ENCODE data around the gene WDR37. TPM values are rescaled to one million over a fixed set of nuclear protein-coding genes. Genes with fewer than 3 reads are reported as not detected.

The WDR37 gene
- total and polyA plus RNA-seq, 9 of the 15 experiments (the other 6 are each of a cell fraction or from before 2014, with no cell fraction given), result 2.3 to 11.6 (median 6.7) TPM

GRCh38 chr10:1109795-1110673, 53.8 kb downstream of the WDR37 start (continued):
- no peak for TF ChIP-seq CHD7 (IDR thresholded peaks at IDR 0.05; ENCODE audit: low read depth, low read length)
- peak; percentile 85; the same call in 1 of the 2 replicates for TF ChIP-seq JUND (IDR thresholded peaks at IDR 0.05; ENCODE audit: borderline replicate concordance, low read depth, low read length)
- TF ChIP-seq JUND (tag; IDR thresholded peaks at IDR 0.05; ENCODE audit: borderline replicate concordance, low read depth, low read length), result peak; percentile 68; the same call in 2 of the 3 replicates
- TF ChIP-seq ZNF707 (CRISPR knock-in tag; conservative IDR thresholded peaks at IDR 0.05), result no peak
- TF ChIP-seq ZC3H8 (IDR thresholded peaks at IDR 0.05), result no peak
- no peak for TF ChIP-seq TGIF2 (CRISPR knock-in tag; IDR thresholded peaks at IDR 0.05)
- no peak for TF ChIP-seq ZC3H11A (IDR thresholded peaks at IDR 0.05; ENCODE audit: low read depth, low read length)
- TF ChIP-seq TAF9B (IDR thresholded peaks at IDR 0.05; ENCODE audit: partially characterized antibody), result peak; percentile 43
- TF ChIP-seq TFAM (CRISPR knock-in tag; conservative IDR thresholded peaks at IDR 0.05), result no peak
- peak; percentile 64; the same call in 1 of the 2 replicates for TF ChIP-seq JUN (IDR thresholded peaks at IDR 0.05; ENCODE audit: borderline replicate concordance, low read depth, low read length)
- TF ChIP-seq JUN (CRISPR knock-in tag; IDR thresholded peaks at IDR 0.05; ENCODE audit: borderline replicate concordance), result no peak
- TF ChIP-seq CREB3L1 (IDR thresholded peaks at IDR 0.05; ENCODE audit: borderline replicate concordance, low read depth), result no peak
- TF ChIP-seq POLR2AphosphoS5 (IDR thresholded peaks at IDR 0.05; ENCODE audit: control insufficient read depth, insufficient read depth, low read depth, low read length), result no peak
- TF ChIP-seq MAFG (tag; conservative IDR thresholded peaks at IDR 0.05), result no peak

All from K562 (cell line).